ENCODE measurements around the gene DBP. TPM values are rescaled to one million over a fixed set of nuclear protein-coding genes. Genes with fewer than 3 reads are reported as not detected.

The DBP gene
- total and polyA plus RNA-seq, 12 donors = 11.5 to 80.6 (median 53.6) TPM

GRCh38 chr19:48614436-48615230 lies 22.5 kb downstream of the DBP start, which contains the start of gene FAM83E:
Gene FAM83E, minus strand, starts transcription at chr19:48615076. Its CDS starts 1,704 bp downstream, at chr19:48613372.
- no peaks in the 10 kb centered on the region for H3K9me3 ChIP-seq (replicated peaks in 1 of 3)
- peaks cover 13 to 24% of the 10 kb centered on the region in 2 donors for H3K4me1 ChIP-seq (replicated peaks in 1 of 2)
- no peaks in the 10 kb centered on the region for H3K27me3 ChIP-seq
- TF ChIP-seq POLR2A (IDR thresholded peaks at IDR 0.05) = no peak
- TF ChIP-seq CTCF (IDR thresholded peaks at IDR 0.05) = no peak
- H3K4me3 ChIP-seq = no peak within 1 kb of the TSS
- peak within 1 kb of the TSS in 1 of 5 donors; percentile 13 for H3K27ac ChIP-seq
- intact Hi-C loops (cut with DNase I) = no loop called here
- WGBS, 4 donors = 25 to 52% (median 44%) methylated on average over 10 to 31 of the region's 31 CpGs
- peaks cover 0 to 30% of the 10 kb centered on the region in 2 donors for H3K36me3 ChIP-seq (replicated peaks in 1 of 2)
- peak in 3 of 7 donors; percentile 27 to 42 (median 41) for DNase-seq

GRCh38 chr19:48613852-48614435 lies 23.2 kb downstream of the DBP start:
- Histone ChIP-seq H3K36me3 (replicated peaks in 1 of 2) (peaks cover 0 to 30% of the 10 kb centered on the region in 2 donors), H3K4me3 (no peak overlapping the region), H3K27ac (peak overlapping the region in 1 of 5 donors; percentile 13), H3K9me3 (replicated peaks in 1 of 3) (no peaks in the 10 kb centered on the region), H3K4me1 (replicated peaks in 1 of 2) (peaks cover 11 to 23% of the 10 kb centered on the region in 2 donors), H3K27me3 (no peaks in the 10 kb centered on the region)
- intact Hi-C loops (cut with DNase I) = no loop called here
- peak in 1 of 7 donors; percentile 30 for DNase-seq
- WGBS, 4 donors = 64 to 78% (median 65%) methylated on average over 8 to 13 of the region's 13 CpGs
- TF ChIP-seq CTCF (IDR thresholded peaks at IDR 0.05) (no peak), POLR2A (IDR thresholded peaks at IDR 0.05) (no peak)

GRCh38 chr19:48613024-48613851 lies 23.9 kb downstream of the DBP start:
- 70 to 81% (median 75%) methylated on average over 15 to 39 of the region's 39 CpGs for WGBS, 4 donors

More at GRCh38 chr19:48613024-48613851, 23.9 kb downstream of the DBP start:
- no peak for TF ChIP-seq POLR2A (IDR thresholded peaks at IDR 0.05)
- TF ChIP-seq CTCF (IDR thresholded peaks at IDR 0.05) = no peak
- Histone ChIP-seq H3K27me3 (no peaks in the 10 kb centered on the region), H3K27ac (no peak overlapping the region), H3K9me3 (replicated peaks in 1 of 3) (no peaks in the 10 kb centered on the region), H3K36me3 (replicated peaks in 1 of 2) (peaks cover 0 to 30% of the 10 kb centered on the region in 2 donors), H3K4me1 (replicated peaks in 1 of 2) (peaks cover 10 to 21% of the 10 kb centered on the region in 2 donors), H3K4me3 (no peak overlapping the region)
- intact Hi-C loops (cut with DNase I) = no loop called here
- DNase-seq = peak in 4 of 7 donors; percentile 63 to 80 (median 70)
